Islet of Langerhans (tissue), 1 donor: Measurements from ENCODE around the gene PRR23E.

ENCODE experiments used
- FAIRE-seq: peaks from one replicate; lab custom pipeline; 2011; peaks lifted over from hg19 to GRCh38; lab: Jason Lieb, UNC

The PRR23E gene

DNA sequence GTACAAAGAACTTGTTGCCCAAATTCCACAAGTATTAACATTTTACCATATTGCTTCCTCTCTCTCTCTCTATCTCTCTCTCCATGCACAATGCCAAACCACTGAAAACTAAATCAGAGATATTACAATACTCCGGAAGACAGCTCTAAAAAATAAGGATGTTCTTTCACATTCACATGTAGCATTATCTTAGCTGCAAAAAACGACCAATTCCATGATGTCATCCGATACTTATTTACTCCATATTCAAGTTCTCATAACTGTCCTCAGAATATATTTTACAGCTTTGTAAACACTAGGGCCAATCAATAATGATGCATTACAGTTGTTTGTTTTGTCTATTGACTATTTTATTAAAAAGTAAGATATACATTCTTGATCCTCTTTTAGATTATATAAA is 7.7 kb upstream of the PRR23E start:
- FAIRE-seq = no peak

DNA sequence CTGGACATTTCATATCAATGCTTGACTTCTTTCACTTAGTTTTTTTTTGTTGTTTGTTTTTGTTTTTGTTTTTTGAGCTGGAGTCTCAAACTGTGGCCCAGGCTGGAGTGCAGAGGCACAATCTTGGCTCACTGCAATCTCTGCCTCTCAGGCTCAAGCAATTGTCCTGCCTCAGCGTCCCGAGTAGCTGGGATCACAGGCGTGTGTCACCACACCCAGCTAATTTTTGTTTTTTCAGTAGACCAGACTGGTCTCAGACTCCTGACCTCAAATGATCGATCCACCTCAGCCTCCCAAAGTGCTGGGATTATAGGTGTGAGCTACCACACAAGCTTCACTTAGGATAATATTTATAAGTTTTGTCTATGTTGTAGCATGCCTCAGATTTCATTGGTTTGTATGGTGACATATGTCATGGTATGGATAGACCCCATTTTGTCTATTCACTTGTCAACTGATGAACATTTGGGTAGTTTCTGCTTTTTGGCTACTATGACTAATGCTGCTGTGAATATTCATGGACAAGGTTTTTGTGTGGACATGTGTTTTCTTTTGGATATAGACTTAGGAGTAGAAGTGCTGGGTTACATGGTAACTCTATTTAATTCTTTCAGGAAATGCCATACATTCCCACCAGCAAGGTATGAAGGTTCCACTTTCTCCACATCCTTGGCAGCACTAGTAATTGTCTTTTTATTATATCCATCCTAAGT is 6.8 kb upstream of the PRR23E start:
- no peak for FAIRE-seq

DNA sequence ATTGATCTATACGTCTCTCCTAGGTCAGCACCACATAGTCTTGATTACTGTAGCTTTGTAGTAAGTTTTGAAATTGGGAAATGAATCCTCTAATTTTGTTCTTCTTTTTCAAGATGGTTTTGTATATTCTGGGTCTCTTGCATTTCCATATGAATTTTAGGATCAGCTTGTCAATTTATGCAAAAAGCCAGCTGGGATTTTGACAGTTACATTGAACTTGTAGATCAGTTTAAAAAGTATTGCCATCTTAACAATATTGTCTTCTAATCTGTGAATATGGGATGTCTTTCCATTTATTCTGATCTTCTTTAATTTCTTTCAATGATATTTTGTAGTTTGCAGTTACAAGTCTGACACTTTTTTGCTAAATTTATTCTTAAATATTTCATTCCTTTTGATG is 5.6 kb upstream of the PRR23E start:
- no peak for FAIRE-seq

DNA sequence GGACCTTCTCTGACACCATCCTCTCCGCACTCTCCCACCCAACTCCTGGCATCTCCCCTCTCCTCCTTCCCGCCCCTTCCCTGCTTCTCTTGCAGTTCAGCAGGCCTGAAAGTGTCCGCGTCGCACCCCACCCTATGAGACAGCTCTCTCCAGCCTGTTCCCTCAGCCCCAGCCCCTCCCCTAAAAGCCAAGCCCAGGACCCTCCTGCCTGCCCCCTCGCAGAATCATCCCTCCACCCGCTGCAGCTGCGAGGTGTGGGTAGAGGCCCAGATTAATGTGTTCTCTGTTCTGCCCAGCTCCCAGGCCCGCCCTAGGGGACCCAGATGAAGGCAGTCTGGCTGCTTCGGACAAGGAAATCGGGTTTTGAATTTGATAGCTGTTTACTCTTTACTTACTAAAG is 410 bp downstream of the PRR23E start:
- no peak for FAIRE-seq

DNA sequence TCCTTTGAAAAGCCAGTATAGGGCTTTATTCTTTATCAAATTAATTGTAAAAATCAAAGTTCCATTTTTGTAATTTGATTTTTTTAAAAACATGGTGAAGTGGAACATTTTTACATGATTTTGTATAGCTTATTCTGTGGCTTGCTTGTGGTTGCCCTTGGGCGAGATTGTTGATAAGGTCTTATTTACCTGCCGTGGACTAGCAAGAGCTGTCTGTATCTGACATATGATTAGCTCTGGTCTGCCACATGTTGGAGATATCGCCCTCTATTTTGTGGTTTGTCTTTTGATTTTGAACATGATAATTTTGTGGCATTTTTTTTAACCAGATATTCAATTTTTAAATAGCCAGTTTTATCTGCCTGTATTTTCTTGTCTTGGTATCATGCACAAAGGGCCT is 844 bp downstream of the PRR23E start:
- no peak for FAIRE-seq

DNA sequence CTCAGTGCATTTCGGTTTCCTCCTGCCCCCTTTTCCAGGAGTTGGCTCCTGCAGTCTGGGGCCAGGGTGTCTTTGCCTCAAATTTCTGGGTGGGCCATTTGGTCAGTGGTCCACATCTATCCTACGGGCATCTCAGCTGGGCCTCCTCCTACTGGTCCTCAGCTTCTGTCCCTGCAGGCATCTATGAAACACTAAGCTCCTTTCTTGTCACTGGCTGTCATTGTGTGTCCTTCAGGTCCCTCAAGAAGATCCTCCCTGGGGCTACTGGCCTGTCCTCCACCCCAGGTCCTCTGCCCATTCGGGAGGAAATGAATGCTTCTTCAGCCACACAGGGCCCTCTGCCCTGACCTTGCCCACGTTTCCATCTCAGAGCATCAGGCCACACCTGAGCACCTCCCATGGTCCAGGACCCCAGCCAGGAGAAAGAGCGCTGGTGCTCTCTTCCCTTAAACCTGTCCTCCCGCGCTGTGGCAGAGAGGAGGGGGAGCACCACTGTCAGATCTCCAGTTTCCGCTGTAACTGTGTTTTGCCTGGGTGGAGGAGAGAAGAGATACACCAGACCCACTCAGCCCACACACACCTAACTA is 1.8 kb downstream of the PRR23E start:
- FAIRE-seq = no peak

DNA sequence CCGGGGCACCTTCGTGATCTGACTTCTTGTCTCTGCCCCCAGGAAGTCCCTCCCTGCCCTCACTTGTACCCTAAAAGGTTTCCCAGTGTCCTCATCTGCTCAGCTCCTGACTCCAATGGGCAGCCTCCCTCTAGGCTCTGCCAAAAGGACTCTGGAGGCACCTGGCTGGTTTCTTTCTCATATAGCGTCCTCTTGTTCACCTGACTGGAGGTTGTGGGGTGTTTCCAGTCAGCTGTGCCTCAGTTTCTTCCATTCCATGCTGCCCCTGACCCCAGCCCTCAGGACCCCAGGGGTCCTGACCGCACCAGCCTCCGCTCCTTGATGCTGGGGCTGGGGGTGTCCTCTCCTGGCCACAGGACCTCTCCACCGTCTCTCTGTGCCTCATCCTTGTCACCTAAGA is 2.5 kb downstream of the PRR23E start:
- FAIRE-seq = no peak

DNA sequence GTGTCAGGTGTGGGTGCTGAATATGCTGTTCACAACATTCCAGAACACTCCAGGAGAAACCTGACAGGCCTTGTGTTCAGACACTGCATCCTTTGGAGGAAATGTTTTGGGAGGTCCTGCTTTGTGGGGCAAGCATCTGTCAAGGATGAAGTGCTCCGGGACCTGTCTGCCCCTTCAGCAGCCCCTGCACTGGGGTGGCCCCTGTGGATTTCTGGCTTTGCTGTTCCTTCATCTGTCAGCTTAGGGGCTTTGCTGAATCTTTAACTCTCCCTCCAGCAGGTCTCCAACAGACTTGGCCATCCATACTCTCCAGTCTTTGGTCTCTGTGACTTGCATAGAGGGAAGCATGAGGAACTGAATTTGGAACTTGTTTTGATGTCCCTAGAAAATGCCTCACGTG is 3.1 kb downstream of the PRR23E start:
- no peak for FAIRE-seq

DNA sequence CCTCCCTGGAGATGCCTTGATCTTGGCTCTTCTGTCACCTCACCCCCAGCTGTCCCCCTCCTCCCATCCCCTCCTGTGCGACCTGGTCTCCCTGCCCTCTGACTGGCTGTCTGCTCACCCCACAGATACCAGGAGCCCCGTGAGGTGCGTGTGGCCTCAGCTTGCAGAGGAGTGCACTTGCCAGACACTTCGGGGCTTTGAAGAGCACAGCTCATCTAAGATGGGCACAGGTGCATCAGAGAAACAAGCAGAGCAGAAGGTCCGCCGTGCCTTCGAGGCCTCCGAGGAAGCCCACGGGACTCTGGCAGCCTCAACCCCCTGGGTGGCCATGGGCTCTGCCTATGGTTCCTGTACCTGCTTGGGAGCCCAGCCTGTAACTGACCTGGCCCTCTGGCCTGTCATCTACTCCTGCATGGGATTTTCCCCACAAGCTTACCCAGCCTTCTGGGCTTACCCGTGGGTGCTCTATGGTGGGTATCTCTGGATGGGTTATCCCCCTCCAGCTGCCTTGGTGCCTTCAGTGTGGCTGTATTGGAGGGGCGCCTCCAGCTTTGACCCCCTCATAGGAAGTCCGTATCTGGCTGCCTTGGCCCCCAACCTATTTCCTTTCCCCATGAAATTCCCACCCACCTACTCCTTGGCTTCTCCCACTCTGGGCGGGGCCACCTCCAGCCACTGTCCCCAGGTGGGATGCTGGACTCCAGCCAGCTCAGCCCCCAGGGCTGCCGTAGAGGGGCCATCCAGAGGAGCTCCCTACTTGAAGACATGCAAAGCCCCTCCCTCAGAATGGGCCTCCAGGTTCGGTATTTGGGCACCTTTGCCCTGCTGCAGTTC is 3.8 kb downstream of the PRR23E start:
- no peak for FAIRE-seq

DNA sequence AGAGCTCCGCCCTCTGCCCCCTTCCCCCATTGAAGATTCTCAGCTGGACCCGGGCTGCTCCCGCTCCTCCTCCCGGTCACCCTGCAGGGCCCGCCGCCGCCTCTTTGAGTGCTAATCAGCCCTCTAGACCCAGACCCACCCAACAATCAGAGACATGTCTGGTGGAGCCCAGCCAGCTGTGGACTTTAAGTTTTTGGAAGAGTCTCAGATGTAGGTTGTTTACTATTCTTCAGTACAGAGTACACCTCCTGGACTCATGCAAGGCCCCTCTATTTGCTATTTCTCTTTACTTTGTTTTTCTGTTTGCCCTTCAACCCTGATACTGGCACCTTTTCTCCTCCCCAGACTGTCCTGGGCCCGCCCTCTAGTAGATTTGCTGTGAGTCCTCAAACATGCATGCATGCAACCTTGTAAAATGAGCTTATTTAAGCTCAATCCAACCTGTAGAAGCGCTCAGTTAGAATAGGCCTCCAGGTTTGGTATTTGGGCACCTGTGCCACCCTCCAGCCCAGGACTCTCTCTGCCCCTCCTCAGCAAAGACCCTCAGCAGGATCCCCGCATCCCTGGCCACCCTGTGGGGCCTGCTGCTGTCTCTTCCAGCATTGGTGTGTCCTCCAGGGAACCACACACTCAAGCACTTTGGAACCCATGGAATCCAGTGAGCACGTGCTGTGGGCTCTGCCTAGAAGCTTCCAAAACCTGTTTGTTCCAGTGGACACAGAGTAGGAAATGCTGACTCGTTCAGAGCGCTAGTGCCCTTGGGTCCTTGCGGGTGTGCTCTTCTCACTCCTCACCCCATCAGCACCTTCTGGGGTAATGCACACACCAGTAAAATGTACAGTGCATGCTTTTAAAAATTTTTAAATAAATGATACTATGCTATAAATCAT is 4.6 kb downstream of the PRR23E start:
- FAIRE-seq = no peak

DNA sequence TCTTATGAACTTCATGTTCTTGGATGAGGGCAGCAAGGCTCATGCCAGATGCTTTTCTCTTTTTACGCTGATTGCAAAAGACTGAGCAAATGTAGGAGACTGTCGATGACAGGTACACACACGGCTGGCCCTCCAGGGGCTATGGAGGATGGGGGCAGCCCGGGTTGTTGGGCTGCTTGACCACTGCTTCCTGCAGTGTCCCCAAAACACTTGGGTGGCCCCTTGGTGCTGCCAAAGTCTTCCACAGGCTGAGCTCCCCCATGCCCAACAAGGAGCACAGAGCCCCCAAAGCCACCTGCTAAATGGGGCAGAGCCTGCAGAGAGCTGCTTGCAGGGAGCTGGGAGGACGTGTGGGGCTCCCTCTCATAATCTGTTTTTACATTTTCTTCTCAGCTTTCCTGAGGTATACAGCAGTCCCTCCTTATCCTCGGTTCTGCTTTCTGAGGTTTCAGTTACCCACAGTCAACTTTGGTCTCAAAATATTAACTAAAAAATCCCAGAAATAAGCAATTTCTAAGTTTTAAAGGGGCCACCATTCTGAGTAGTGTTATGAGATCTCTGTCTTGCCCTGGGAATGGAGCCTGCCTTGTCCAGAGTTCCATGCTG is 7.3 kb downstream of the PRR23E start:
- FAIRE-seq = no peak

DNA sequence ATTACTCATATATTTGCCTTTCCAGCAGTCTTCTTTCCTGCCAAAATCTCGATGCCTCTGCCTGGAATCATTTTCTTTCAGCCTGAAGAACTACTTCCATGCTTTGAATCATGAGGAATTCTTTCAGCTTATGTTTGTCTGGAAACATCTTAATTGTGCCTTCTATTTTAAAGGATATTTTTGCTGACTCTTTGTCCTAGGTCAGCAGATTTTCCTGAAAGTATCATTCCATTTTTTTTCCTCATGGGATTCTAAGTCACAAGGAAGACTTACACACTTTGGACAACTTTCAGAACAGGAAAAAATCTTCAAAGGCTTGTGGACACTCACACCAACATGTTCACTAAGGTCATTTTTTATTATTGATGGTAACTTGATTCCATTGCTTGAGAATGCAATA is 10.1 kb downstream of the PRR23E start:
- FAIRE-seq = no peak

DNA sequence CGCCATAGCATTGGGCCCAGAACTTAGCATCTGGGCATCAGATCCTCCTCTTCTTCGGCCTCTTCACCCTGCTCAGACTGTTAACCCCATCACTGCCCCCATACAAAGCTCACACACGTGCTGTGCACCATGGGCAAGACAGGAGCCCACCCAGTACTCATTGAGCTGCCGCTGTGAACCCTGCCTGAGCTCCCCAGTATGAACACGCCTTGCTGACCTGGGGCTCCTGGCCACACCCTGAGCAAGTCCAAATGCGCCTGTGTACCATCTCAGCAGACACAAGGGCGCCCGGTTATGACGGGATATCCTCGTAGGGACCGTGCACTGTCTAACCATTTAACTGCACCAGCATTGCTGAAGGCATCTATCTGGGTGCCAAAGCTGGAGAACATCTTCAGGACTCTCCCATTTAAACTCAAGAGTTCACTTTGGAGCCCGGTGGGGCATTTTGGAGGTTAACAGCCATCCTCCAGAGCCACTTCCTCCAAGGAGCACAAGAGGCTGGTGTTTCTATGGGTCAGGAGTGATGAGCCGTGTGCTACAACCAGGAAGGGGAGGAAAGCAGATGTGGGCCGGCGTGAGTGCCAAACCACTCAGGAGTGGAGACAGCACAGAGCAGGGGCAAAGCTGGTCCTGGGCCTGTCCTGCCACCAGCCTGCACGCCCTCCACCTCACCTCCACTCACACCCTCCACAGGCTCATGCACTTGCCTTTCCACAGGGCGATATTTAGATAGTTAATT is 12.1 kb downstream of the PRR23E start:
- no peak for FAIRE-seq

DNA sequence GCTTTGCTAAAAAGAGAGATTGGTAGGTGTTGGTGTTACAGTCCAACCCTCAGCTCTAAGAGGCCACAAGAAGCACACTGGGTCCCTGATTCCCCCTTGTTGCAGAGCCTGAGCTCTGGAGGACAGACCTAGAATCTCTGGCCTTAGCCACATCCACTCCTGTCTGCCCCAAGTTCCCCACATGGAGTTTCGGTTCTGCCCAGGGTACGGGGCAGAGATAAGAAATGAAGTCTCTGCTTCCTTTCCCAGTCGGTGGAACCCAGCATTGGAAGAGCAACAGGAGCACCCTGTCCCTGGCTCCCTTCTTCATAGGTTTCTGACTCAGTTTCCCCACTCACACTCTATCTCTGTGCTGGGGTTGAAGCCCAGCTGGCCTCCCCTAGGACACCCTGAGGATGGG is 13.2 kb downstream of the PRR23E start:
- no peak for FAIRE-seq

DNA sequence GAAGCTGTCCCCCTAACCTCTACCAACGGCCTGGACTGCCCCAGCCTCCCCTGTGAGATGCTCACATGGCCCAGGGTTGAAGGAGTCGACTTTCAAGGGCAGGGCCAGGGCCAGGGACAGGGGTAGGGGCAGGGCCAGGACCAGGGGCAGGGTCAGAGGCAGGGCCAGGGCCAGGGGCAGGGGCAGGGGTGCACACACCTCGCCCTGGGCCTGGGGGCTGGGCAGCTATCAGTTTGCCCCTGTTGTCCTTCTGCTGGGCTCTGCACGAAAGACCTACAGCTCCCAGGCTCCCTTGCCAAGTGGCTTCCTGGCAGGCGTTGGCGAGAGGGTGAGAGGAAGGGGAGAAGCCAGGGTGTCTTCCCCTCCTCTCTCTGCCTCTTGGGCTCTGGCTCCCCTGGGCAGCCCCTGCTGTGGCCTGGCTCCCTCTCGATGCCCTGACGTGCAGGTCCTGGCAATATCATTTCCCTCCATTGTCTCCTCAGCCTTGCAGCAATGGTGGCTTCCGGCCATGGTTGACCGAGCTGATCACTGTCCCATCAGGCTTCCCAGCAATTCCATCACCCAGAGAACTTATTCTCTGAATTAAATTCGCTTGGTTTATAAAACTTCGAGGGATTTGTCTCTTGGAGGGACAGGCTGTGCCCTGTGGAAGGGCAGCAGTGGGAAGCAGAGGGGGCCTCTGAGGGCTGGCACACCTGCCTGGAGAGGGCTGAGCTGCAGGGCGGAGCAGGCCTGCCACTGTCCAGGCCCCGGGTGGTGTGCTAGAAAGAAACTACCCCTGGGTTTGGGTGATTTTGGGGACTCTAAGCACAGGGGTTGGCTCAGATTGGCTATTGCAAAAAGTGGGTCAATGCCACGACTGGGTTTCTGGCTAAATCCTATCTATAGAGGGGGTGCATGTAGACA is 13.9 kb downstream of the PRR23E start:
- FAIRE-seq = no peak

DNA sequence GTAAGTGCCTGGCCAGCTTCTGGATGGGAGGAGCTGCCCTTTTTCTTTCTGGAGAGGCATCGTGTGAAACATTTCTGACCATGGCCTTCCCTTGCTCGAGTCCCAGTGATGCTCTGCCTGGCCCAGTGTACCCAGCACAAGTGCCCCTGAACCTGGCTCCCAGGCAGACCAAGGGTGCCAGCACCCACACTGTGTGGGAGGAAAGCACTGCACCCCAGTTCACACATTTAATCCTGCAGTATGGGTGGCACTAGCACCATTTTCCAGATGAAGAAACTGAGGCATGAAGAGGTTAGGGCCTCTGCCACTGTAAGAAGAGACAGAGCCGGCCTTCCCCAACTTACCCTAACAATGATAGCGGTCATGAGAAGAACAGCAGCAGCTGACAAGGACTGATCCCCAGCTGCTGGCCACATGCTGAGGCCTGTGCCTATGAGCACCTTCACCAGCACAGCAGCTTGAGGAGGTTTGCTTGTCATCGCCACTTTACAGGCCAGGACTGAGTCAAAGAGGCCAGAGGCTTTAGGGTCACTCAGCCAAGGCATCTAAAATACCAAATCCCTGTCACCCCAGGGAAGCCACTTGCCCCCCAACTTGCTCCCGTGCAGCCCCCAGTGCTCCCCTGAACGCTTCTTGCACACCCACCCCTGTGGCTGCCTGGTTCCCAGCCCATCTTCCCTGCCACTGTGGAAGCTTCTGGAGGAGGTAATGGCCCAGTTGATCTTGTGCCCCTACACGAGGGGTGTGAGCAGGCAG is 15.0 kb downstream of the PRR23E start:
- no peak for FAIRE-seq

DNA sequence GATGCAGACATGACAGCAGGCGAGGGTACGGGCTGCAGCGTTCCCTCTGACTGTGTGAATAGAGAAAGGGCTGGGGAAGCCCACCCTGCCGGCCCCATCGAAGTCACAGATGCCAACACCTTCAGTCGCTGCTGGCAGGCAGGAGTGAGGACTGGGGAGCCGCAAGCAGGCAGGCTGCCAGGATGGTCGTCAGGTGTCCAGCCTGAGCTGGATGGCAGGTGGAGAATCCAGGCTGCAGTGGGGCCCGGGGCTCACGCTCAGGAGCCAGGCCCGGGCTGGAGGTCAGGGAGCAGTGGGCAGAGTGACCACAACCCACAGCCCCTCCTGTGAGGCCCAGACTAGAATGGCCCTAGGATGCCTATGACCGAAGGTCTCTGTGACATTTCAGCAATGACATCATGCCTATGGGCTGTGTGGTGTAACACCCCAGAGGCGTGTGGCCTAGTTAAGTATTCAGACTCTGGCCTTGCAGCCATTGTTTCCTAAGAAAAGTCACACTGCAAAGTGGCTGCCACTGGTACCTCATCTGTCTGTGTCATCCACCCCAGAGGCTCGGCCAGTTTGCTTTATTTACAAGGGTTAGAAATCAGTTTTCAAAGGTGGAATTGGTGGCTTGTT is 15.7 kb downstream of the PRR23E start:
- FAIRE-seq = no peak

DNA sequence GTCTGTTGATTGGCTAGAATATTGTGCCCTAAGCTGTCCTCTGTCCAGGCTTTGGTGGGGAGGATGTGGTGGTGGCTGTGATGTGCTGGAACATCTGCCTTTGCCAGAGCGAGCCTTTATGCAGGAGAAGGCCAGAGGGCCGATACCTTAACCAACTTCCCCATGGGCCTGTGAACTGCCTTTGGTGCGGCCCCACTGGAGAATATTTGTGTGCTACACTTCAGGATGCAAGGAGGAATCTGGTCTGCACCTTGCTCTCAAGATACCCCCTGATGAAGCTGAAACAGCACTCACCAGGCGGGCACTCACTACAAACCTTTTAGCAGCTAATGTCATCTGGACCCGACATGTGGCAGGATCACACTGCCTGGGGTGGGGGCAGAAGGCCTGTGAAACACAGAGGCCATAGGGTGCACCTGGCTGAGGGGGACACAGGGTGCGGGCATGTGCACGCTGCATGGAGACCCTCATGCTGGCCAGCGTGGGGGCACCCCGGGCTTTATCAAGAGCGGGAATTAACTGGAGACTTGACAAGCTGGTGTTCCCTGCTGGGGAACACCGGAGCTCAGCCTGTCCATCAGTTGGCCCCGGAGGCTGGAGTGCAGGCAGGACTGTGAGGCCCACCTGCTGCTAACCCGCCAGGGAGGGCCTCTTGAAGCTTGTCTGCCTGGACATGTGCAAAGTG is 16.4 kb downstream of the PRR23E start:
- no peak for FAIRE-seq
